NCI-H1417 (cell line): ENCODE data around the gene DMTF1.
A peak's percentile ranks its signal among the peaks of the same experiment; 100 is the strongest.
"Not testable (repeated sequence)": the region's sequence is repeated elsewhere in the genome, so short reads cannot be mapped to it uniquely, and the experiment has no call there.

ENCODE experiments used
- DNase-seq, 3 experiments: peaks; one replicate each; lab custom pipeline; 2025; lab: John Stamatoyannopoulos, UW

Gene DMTF1

GRCh38 chr7:87199241-87199640 lies 47.0 kb downstream of the DMTF1 start:
- DNase-seq: no peak

DNA sequence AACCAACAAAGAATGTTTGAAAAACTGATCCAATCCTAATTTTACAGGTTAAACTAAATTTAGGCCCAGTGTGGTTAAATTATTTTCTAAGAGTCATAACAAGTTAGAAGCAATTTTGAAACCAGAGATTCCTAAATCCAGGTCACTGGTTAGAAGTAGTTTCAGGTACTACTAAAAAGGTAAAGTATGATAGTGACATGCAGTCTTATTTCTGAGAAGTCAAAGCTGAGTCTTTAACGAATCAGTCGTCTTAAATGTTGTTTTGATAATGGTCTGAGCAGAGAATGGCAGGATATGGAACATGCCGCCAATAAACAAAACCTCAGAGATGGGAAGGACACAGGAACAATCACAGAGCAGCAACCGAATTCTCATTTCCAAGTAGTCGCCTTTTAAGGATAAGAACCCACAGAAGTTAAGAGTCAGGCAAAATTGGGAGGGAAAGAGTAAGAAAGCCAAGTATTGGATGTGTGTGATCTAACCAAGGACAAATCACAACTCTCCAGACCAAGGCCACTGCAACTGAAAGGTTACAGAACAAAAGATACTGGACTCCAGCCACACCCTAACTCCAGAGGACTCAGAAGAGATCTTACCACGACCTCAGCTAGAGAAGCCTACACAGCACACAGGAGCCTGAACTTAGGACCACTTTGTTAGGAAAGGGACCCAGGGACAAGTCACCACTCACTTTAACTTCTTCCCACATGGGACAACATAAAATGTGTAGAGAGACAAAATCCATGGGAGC lies 47.6 kb downstream of the DMTF1 start:
- DNase-seq: no peak

DNA sequence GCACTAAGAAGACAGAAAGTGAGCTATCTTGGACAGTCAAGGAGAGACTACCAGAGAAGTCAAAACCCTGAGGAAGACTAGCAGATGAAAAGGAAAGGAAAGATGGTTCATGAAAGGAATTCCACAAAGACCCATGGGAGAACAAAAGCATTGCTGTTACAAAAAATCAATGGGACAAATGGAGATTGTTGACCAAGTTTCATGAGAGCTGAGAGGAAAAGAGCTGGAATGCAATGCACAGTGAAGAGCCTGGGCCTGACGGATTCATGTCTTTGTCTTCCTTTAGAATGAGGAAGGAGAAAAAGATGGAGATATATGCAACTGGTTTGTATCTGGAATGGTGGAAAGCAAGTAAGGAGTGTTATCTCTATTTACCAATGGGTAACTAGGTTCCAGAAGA lies 50.0 kb downstream of the DMTF1 start:
- no peak for DNase-seq

- no peak for DNase-seq
These were observed 50.5 kb downstream of the DMTF1 start for GRCh38 chr7:87202705-87203104.

- not testable (repeated sequence) for DNase-seq
These were observed 51.7 kb downstream of the DMTF1 start for GRCh38 chr7:87203929-87204328.

- no peak for DNase-seq
These were observed 52.7 kb downstream of the DMTF1 start for GRCh38 chr7:87204933-87205332.

GRCh38 chr7:87205701-87206100 lies 53.4 kb downstream of the DMTF1 start:
- not testable (repeated sequence) for DNase-seq

- DNase-seq: no peak
These were observed 54.1 kb downstream of the DMTF1 start for GRCh38 chr7:87206361-87206760.

DNA sequence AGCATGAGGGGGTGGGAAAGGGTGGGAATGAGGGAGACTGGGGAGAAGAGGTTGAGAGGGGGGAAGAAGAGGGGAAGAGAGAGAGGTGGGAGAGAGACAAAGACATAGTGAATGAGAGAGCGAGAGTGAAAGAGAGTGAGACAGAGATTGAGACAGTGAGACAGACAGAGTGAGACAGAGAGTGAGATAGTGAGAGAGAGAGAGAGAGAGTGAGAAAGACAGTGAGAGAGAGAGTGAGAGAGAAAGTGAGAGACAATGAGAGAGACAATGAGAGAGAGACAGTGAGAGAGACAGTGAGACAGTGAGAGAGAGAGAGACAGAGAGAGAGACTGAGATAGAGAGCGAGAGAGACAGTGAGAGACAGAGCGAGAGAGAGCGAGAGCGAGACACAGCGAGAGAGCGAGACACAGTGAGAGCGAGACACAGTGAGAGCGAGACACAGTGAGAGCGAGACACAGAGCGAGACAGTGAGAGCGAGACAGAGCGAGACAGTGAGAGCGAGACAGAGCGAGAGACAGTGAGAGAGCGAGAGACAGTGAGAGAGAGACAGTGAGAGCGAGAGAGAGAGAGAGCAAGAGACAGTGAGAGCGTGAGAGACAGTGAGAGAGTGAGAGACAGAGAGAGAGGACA lies 57.2 kb downstream of the DMTF1 start:
- DNase-seq: no peak

DNA sequence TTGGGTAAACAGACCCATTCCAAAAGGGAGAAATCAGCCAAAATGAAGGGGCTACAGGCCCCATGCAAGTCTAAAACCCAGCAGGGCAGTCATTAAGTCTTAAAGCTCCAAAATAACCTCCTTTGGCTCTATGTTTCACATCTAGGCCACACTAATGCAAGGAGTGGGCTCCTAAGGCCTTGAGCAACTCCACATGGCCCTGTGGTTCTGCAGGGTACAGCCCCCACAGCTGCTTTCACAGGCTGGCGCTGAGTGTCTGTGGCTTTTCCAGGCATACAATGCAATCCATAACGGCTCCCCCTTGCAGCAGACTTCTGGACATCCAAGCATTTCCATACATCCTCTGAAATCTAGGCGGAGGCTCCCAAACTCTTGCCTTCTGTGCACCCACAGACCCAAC lies 58.3 kb downstream of the DMTF1 start:
- DNase-seq: no peak

- no peak for DNase-seq
These were observed 60.2 kb downstream of the DMTF1 start for GRCh38 chr7:87212498-87212897.

- DNase-seq: no peak
These were observed 61.0 kb downstream of the DMTF1 start for GRCh38 chr7:87213252-87213651.

DNA sequence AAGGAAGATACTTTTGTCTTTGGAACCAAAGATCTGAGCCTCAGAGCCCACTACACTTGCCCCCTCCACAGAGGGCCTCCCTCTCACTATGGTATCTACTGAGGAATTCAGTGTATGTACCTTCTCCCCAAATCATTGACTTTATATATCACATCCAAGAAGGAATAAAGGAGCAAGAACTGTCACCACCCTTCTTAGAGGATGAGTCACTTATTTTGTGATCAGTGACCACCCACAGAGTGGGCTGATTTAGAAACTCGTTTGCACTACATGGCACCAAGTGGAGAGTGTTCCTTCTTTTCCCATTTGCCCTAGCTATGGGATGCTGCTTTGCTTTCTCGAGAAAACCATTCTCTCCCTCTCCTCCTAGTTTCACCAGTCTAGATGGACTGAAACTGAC lies 61.6 kb downstream of the DMTF1 start:
- DNase-seq: no peak

- no peak for DNase-seq
These were observed 62.8 kb downstream of the DMTF1 start for GRCh38 chr7:87215046-87215445.

- DNase-seq: no peak
These were observed 64.7 kb downstream of the DMTF1 start for GRCh38 chr7:87216701-87217508.

- no peak for DNase-seq
These were observed 65.9 kb downstream of the DMTF1 start for GRCh38 chr7:87217983-87218653.

GRCh38 chr7:87218796-87219544 lies 66.7 kb downstream of the DMTF1 start:
- DNase-seq: peak in 1 of 3 experiments; percentile 45

DNA sequence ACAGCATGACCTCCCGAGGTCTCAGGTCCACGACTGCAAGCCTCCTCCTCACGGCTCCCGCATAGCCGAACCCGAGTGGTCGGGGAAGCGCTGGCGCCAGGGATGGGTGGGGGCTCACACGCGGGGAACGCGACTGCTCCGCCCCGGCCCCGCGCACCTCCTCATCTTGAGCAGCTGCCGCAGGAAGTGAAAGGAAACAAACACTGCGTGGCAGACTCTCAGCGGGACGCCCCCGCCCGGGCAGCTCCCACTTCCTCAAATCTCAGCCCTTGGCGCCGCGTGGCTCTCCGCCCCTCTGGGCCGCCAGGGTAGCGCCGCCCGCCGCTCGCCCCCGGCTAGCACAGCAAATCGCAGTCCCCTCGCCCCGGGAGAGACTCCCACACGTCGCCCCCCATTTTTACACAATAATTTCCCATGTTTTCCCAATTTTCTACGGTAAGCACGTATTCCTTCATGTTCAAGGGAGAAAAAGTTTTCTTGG lies 67.3 kb downstream of the DMTF1 start, which contains the start of gene TMEM243:
Gene TMEM243, minus strand, starts transcription at position 188 of the 481 bp plus-strand sequence. CDS start 229 bp downstream, outside the sequence.
- peak; percentile 27 to 86 (median 81) for DNase-seq

DNA sequence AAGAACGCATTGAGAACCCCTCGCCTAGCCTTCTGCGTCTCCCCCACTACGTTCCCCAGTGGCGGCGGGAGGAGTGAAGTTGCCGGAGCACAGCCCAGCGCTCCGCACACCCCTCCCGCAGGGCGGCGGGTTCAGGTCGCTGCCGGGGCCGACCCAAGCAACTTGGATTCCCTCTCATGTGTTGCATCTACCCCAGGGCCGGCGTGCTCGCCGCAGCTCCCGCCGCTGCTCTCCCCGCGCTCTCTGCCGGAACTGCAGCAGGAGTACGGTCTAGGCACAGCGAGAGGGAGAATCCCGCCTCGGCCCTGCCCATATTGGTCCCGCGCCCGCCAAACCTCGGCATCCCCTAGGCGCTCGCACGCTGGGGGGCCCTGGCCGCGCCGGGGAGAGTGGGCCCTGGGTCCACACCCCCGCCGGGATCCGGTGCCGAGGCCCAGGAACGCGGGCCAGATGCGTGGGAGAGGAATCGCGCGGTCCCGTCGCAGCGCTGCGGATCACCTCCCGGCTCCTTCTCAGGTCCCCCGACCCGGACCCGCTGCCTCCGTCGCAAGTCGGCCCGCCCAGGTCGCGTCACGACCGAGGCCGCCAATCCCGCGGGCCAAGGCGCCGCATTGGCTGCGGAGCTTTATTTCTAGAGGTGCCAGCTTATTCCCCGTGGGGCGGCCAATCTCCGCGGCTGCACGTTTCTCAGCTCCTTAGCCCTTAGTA lies 67.9 kb downstream of the DMTF1 start:
- peak; percentile 88 to 96 (median 94) for DNase-seq

DNA sequence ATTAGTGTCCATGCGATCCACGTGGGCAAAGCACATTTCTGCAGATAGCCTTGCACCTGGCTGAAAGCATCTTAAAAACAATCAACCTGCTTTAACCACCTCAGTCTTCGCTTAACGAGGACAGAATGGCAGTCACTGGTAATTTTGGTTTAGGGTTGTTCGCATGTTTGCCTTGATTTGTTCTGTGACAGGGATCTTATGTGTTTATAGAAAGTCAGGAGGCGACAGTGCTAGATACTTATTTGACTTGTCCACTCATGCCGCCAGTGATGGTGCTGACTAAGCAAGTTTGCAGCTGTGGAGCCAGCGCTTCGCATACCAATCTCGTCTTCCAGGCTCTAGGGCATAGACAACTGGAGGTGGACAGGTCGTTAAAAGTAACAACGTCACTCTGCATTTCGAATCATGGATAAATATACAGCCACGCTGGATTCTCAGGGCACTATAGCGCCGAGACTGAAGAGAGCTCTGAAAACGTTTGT lies 68.5 kb downstream of the DMTF1 start:
- DNase-seq: peak; percentile 55 to 90 (median 78)
